SH-SY5Y (cell line): ENCODE results near the gene ZDHHC14.

ENCODE experiments used
- GATA2 ChIP-seq: IDR thresholded peaks from 2 replicates; pipeline ENCODE4 v1.6.1; 2011; ENCODE audit warnings: mild to moderate bottlenecking, low read depth, low read length
- GATA3 ChIP-seq: IDR thresholded peaks from 2 replicates; pipeline ENCODE4 v1.6.1; 2011; ENCODE audit warnings: low read depth, mild to moderate bottlenecking, low read length, moderate library complexity

Gene ZDHHC14

DNA sequence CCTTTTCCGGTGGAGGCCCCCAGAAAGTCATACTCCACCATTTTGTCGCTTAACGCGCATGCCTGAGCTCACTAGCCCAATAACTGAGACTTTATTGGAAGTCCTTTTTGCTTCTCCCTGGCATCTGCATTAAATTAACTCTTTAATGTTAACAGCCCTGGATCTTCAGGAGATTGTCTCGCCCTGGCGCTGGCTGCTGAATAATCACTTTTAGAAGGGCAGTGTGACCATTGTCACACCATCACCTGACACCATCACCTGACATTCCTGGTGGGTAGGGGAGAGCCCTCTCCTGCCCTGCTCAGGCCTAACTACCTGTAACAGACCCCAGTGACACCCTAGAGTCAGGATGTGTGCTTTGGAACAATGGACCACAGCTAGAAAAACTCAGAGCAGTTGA lies 326.6 kb downstream of the ZDHHC14 start:
- TF ChIP-seq GATA2 (no peak), GATA3 (no peak)

- TF ChIP-seq GATA2 (no peak), GATA3 (no peak)
Observed at GRCh38 chr6:157708239-157708638, 327.2 kb downstream of the ZDHHC14 start.

- TF ChIP-seq GATA3 = no peak
- TF ChIP-seq GATA2 = no peak
Observed at GRCh38 chr6:157708933-157709332, 327.9 kb downstream of the ZDHHC14 start.

DNA sequence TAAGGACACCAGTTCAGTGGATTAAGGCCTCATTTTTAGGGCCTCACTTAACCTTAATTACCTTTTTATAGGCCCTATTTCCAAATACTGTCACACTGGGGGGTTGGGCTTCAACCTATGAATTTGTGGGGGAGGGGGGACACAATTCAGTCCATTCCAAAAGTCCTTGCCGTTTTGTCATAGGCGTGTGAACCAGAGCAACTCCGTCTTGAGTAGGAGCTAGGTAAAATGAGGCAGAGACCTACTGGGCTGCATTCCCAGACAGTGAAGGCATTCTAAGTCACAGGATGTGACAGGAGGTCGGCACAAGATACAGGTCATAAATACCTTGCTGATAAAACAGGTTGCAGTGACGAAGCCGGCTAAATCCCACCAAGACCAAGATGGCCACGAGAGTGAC lies 328.6 kb downstream of the ZDHHC14 start:
- TF ChIP-seq GATA3 (no peak), GATA2 (no peak)

DNA sequence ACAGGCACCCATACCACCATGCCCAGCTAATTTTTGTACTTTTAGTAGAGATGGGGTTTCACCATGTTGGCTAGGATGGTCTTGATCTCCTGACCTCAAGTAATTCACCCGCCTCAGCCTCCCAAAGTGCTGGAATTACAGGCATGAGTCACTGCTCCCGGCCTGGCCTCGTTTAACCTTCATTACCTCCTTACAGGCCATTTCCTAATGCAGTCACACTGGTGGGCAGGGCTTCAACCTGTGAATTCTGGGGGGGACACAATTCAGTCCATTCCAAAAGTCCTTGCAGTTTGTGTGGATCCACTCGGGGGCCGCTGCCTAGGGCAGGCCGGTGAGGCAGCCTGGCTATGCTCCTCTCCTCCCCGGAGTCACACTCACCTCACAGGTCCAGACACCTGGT lies 329.6 kb downstream of the ZDHHC14 start:
- no peak for TF ChIP-seq GATA2
- no peak for TF ChIP-seq GATA3

GRCh38 chr6:157711060-157711459 lies 330.1 kb downstream of the ZDHHC14 start:
- TF ChIP-seq GATA2 (no peak), GATA3 (no peak)

DNA sequence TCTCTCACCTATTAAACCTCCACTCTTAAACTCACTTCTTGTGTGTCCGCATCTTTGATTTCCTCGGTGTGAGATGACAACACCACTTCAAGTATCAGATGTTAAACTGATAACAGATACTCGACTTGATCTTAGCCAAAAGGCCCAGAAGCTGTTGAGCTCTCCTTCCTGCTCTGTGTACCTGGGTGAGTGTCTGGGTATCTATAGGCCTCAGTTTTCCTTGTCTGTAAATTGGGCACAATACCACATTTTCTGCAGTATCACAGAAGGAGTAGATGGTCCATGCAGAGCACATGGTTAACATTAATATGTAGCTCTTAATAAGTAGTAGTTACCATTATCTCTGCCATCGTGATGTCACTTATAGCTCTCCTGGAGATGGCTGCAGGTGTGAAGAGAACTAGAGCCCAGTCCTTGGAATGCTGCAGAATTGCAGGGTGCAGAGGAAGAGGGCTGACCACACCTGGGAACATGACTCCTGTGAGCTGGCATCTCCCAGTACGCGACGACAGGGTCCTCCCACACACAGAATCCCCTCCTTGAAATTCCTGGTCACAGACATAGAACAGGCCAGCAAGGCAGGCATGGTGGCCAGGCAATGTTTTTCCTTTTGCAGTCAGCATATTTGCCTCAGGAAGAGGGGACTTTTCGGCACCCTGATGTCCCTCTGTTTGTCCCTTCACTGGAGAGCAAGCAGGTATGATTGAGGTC lies 331.8 kb downstream of the ZDHHC14 start:
- TF ChIP-seq GATA2 (no peak), GATA3 (no peak)

DNA sequence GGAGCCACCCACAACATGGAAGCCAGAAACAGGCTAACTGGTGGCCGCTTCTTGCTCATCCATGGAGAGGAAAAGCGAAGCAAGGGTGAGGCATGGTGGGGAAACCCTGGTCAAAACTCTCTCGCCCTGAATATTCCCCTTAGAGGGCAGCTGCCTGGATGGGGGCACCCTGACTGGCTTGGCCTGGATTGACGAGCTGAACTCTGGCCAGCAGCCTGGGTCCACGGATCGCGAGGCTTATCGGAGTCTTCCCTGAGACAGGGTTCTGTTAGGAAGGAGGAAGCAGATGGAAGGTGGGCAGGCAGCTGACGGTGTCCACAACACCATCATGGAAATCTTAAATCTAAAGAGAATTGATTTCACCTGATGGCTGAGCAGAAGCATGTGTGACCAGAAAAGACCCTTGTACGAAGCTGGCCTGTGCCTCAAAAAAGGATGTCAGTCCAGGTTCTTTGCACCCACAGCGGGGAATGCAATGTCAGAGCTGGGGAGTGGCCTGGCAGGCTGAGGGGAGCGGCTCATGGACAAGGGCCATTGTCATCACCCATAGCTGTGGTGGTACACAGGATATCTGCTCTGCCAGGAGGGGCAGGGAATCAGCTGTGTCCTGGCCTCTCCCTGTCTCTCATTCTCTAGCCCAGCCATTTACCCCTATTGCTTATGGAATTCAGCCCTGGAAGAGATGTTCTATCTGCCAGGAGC lies 332.6 kb downstream of the ZDHHC14 start:
- TF ChIP-seq GATA3 = no peak
- no peak for TF ChIP-seq GATA2

- no peak for TF ChIP-seq GATA2
- TF ChIP-seq GATA3 = no peak
Observed at GRCh38 chr6:157714153-157714490, 333.1 kb downstream of the ZDHHC14 start.

GRCh38 chr6:157715728-157716164 lies 334.8 kb downstream of the ZDHHC14 start:
- no peak for TF ChIP-seq GATA3

DNA sequence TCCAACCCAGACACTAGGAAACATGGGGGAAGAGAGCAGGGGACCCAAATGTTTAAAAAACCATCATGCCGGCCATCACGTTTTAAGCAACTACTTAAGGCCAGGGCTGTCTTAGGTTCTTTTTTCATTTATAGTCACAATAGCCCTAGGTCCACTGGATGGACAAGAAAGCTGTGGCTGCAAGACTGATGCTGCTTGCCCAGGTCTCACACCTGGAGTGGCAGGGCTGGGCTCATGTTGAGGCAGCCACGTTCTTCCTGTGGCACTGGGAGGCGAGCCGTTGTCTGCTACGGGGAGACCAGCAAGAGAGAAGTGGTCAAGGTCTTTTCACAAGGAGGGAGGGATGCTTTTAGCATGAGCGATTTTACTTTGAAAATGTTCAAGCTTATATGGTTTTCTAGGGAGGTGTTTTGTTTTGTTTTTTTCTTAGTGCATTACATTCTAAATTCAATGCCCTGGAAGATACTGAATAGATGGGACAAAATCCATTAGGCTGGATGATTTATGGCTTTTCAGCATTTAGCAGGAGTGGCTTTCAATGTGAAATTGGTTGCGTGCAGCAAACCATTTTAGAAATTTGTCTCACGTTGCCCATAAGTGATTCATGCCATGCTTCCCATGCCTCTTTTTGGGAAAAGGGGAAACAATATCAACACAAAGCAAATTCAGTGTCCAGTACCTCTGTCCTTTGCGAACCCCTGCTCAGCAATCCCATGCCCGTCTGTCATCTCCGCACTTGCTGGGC lies 335.4 kb downstream of the ZDHHC14 start:
- TF ChIP-seq GATA2 = no peak
- no peak for TF ChIP-seq GATA3

- TF ChIP-seq GATA2 = no peak
- TF ChIP-seq GATA3 = no peak
Observed at GRCh38 chr6:157717340-157717748, 336.4 kb downstream of the ZDHHC14 start.

DNA sequence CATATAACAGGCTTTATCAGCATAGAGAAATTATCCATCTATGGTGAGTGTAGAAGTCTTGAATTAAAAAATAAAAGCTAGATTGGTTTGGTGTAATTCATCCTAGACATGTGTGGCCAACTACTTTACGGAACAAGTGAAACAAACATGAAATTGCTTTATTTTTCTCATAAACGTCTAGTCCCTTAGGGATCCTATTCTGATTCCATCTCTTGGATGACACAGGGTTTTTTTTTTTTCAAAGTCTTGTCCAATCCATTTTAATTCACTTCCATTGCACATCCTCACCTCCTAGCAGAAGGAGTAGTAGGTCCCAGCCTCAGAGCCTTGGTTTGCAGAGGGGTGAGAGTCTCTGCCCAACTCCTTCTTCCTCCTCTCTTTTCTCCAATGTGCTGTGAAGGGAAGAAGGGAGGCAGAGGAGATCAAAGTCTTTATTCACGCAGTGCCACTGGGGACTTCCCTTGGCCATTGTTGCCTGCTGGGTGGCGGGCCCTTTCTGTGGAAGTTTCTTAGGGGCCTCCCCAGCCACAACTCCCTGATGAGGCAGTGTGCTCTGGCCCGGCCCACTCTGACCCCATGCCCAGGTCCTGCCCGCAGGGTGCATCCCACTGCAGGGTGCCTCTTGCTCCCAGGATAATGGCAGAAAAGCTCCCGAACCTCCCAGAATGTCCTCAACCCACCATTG lies 337.7 kb downstream of the ZDHHC14 start:
- TF ChIP-seq GATA2 = no peak
- no peak for TF ChIP-seq GATA3

GRCh38 chr6:157721426-157721825 lies 340.4 kb downstream of the ZDHHC14 start:
- TF ChIP-seq GATA3 (no peak), GATA2 (no peak)

- TF ChIP-seq GATA3 (no peak), GATA2 (no peak)
Observed at GRCh38 chr6:157721830-157722229, 340.8 kb downstream of the ZDHHC14 start.

GRCh38 chr6:157723376-157723775 lies 342.4 kb downstream of the ZDHHC14 start:
- TF ChIP-seq GATA3 (no peak), GATA2 (no peak)
